OCI-LY1 (cell line): ENCODE data around the gene ELMO3.

ENCODE experiments used
- EZH2 ChIP-seq: fragments of 200-600 bp; sonication (generic), shearing (Covaris generic); IDR thresholded peaks from 2 replicates; pipeline ENCODE4 v1.8.0; 2017; ENCODE audit warnings: borderline replicate concordance, mixed run types, mild to moderate bottlenecking, antibody characterized with exemption, low read length, moderate library complexity, mixed read lengths
- TF ChIP-seq, protein P1 (sequence below): fragments of 200-600 bp; sonication (generic), shearing (Covaris generic); IDR thresholded peaks from 2 replicates; pipeline ENCODE4 v1.5.1; 2017; ENCODE audit warnings: mild to moderate bottlenecking, antibody characterized with exemption, low read length, moderate library complexity, mixed read lengths

DNA sequence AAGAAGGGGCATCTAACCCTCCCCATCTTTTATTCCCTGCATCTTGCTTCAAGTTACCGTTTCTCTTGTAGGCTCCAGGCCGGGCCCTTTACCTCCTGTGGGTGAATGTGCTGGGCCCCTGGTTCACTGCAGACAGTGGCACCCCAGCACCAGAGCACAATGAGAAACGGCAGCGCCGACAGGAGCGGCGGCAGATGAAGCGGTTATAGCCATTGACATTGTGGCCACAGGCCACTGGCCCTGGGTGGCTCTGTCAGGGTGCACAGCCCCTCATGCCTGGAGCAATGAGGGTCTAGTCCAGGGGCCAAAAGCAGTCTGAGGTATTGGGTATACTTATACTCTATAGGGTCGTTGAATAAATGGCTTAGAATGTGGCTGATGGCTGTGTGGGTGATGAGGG is 30.0 kb downstream of the ELMO3 start:
- TF ChIP-seq, protein P1, sequence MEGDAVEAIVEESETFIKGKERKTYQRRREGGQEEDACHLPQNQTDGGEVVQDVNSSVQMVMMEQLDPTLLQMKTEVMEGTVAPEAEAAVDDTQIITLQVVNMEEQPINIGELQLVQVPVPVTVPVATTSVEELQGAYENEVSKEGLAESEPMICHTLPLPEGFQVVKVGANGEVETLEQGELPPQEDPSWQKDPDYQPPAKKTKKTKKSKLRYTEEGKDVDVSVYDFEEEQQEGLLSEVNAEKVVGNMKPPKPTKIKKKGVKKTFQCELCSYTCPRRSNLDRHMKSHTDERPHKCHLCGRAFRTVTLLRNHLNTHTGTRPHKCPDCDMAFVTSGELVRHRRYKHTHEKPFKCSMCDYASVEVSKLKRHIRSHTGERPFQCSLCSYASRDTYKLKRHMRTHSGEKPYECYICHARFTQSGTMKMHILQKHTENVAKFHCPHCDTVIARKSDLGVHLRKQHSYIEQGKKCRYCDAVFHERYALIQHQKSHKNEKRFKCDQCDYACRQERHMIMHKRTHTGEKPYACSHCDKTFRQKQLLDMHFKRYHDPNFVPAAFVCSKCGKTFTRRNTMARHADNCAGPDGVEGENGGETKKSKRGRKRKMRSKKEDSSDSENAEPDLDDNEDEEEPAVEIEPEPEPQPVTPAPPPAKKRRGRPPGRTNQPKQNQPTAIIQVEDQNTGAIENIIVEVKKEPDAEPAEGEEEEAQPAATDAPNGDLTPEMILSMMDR: no peak
- no peak for TF ChIP-seq EZH2
